Stimulated activated CD4-positive, alpha-beta T cell treated with anti-CD3 and anti-CD28 coated beads, Interleukin-2, amount 100 ng/mL, for 4 hours (primary cell): Measurements from ENCODE around the gene PIEZO2.
"Not testable (repeated sequence)": the region's sequence is repeated elsewhere in the genome, so short reads cannot be mapped to it uniquely, and the experiment has no call there.

ENCODE experiments used
- DNase-seq: peaks from one replicate; pipeline ENCODE4 v3.0.0-alpha.2; 2020; ENCODE audit warnings: low read depth

The PIEZO2 gene

GRCh38 chr18:10971717-10972116 is 177.7 kb downstream of the PIEZO2 start:
- no peak for DNase-seq

- DNase-seq, result no peak
Observed at GRCh38 chr18:10965119-10965518, 184.2 kb downstream of the PIEZO2 start.

- DNase-seq, result no peak
Observed at GRCh38 chr18:10953672-10954071, 195.7 kb downstream of the PIEZO2 start.

GRCh38 chr18:10951631-10952544 is 197.5 kb downstream of the PIEZO2 start:
- DNase-seq, result no peak

- no peak for DNase-seq
Observed at GRCh38 chr18:10950876-10951630, 198.3 kb downstream of the PIEZO2 start.

- DNase-seq, result no peak
Observed at GRCh38 chr18:10950080-10950875, 199.1 kb downstream of the PIEZO2 start.

- no peak for DNase-seq
Observed at GRCh38 chr18:10949655-10950054, 199.7 kb downstream of the PIEZO2 start.

- no peak for DNase-seq
Observed at GRCh38 chr18:10948421-10948820, 200.9 kb downstream of the PIEZO2 start.

- DNase-seq, result no peak
Observed at GRCh38 chr18:10946058-10946457, 203.3 kb downstream of the PIEZO2 start.

- DNase-seq, result no peak
Observed at GRCh38 chr18:10942998-10943397, 206.4 kb downstream of the PIEZO2 start.

- DNase-seq, result no peak
Observed at GRCh38 chr18:10939822-10940221, 209.5 kb downstream of the PIEZO2 start.

- no peak for DNase-seq
Observed at GRCh38 chr18:10937743-10938640, 211.4 kb downstream of the PIEZO2 start.

GRCh38 chr18:10936176-10937053 is 213.0 kb downstream of the PIEZO2 start:
- no peak for DNase-seq

- no peak for DNase-seq
Observed at GRCh38 chr18:10935588-10935987, 213.8 kb downstream of the PIEZO2 start.

GRCh38 chr18:10933648-10934047 is 215.7 kb downstream of the PIEZO2 start:
- DNase-seq, result not testable (repeated sequence)

- no peak for DNase-seq
Observed at GRCh38 chr18:10930076-10930475, 219.3 kb downstream of the PIEZO2 start.

- DNase-seq, result no peak
Observed at GRCh38 chr18:10928772-10929373, 220.5 kb downstream of the PIEZO2 start.

GRCh38 chr18:10928011-10928771 is 221.2 kb downstream of the PIEZO2 start:
- DNase-seq, result no peak
